ENCODE data around the gene CLMP.

GRCh38 chr11:123163621-123164020, 31.4 kb downstream of the CLMP start:
- TF ChIP-seq EZH2 (IDR thresholded peaks at IDR 0.05; ENCODE audit: low read length) (no peak), CTCF (optimal IDR thresholded peaks at IDR 0.05 in 1 of 3, IDR thresholded peaks at IDR 0.05 in 1 of 3, conservative IDR thresholded peaks at IDR 0.05 in 1 of 3; ENCODE audit: extremely low read depth in 1 of 3, insufficient read depth in 2 of 3, low read length in 3 of 3) (peak in 2 of 3 experiments; percentile 20 to 25)

Measured in keratinocyte (primary cell).